ENCODE results near the gene ROR1.

DNA sequence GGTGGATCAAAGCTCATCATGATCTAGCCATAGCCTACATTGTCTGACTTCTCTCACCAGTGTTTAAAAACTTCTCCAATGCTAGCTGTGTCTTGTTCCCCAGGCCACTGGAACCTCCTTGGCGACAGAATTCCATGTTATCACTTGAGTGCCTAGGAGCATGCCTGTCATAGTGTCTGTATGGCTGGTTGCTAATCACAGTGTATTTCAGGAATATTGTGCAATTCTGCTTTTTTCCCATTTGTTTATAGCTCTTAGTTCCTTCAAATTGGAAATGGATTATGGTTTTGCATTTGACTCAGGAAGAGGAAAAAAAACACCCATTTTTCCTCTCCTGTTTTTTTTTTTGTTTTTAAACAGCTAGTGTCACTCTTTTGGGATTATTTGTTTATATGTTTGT is 25.5 kb downstream of the ROR1 start:
- no peak for TF ChIP-seq EZH2 (IDR thresholded peaks at IDR 0.05)
- no peak for TF ChIP-seq SRF (IDR thresholded peaks at IDR 0.05; ENCODE audit: low read depth)
- TF ChIP-seq, protein P1, sequence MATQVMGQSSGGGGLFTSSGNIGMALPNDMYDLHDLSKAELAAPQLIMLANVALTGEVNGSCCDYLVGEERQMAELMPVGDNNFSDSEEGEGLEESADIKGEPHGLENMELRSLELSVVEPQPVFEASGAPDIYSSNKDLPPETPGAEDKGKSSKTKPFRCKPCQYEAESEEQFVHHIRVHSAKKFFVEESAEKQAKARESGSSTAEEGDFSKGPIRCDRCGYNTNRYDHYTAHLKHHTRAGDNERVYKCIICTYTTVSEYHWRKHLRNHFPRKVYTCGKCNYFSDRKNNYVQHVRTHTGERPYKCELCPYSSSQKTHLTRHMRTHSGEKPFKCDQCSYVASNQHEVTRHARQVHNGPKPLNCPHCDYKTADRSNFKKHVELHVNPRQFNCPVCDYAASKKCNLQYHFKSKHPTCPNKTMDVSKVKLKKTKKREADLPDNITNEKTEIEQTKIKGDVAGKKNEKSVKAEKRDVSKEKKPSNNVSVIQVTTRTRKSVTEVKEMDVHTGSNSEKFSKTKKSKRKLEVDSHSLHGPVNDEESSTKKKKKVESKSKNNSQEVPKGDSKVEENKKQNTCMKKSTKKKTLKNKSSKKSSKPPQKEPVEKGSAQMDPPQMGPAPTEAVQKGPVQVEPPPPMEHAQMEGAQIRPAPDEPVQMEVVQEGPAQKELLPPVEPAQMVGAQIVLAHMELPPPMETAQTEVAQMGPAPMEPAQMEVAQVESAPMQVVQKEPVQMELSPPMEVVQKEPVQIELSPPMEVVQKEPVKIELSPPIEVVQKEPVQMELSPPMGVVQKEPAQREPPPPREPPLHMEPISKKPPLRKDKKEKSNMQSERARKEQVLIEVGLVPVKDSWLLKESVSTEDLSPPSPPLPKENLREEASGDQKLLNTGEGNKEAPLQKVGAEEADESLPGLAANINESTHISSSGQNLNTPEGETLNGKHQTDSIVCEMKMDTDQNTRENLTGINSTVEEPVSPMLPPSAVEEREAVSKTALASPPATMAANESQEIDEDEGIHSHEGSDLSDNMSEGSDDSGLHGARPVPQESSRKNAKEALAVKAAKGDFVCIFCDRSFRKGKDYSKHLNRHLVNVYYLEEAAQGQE (IDR thresholded peaks at IDR 0.05; ENCODE audit: low read depth): no peak
- no peak for TF ChIP-seq CTCF (IDR thresholded peaks at IDR 0.05 in 2 of 3, conservative IDR thresholded peaks at IDR 0.05 in 1 of 3; ENCODE audit: borderline replicate concordance in 1 of 3, insufficient read depth in 1 of 3, low read depth in 2 of 3, low read length in 2 of 3)
- TF ChIP-seq EZH2phosphoT487 (IDR thresholded peaks at IDR 0.05; ENCODE audit: borderline replicate concordance): no peak

Data from HCT116 (cell line).